ENCODE data around the gene ENTPD2. TPM values are rescaled to one million over a fixed set of nuclear protein-coding genes. Genes with fewer than 3 reads are reported as not detected.

The ENTPD2 gene
- total and polyA plus RNA-seq, 2 experiments from 2014 or later, result 1.8 to 1.9 TPM

- H3K4me2 ChIP-seq, result peak overlapping the region; percentile 38; the same call in 1 of the 2 replicates
- H3K27me3 ChIP-seq (ENCODE audit: insufficient read depth), result peaks cover 56% of the 10 kb centered on the region
- peak; percentile 9 for ATAC-seq
Observed at GRCh38 chr9:137048655-137049543, 5.0 kb downstream of the ENTPD2 start.

More at GRCh38 chr9:137048655-137049543, 5.0 kb downstream of the ENTPD2 start:
- Histone ChIP-seq H3K27ac (ENCODE audit: low read depth) (no peak overlapping the region), H3F3A (replicated peaks; ENCODE audit: low read depth) (0 out of 2 replicates have a peak, but pooled peaks cover 2% of the 10 kb centered on the region), H4K20me1 (replicated peaks; ENCODE audit: insufficient read depth) (no peaks in the 10 kb centered on the region; the same call in 1 of the 2 replicates), H3K4me1 (ENCODE audit: insufficient read depth) (peaks cover 7% of the 10 kb centered on the region; the same call in 1 of the 2 replicates), H3K4me3 (peak overlapping the region; percentile 26; the same call in 1 of the 2 replicates), H2AFZ (no peak overlapping the region), H3K9me2 (ENCODE audit: insufficient read depth) (no peaks in the 10 kb centered on the region), H3K79me2 (replicated peaks; ENCODE audit: insufficient read depth) (peaks cover 7% of the 10 kb centered on the region; the same call in 1 of the 2 replicates), H3K36me3 (ENCODE audit: insufficient read depth) (no peaks in the 10 kb centered on the region)
- Mint-ChIP-seq H3K4me3 (peak overlapping the region; percentile 16; the same call in 1 of the 3 replicates), H3K27me3 (ENCODE audit: insufficient read depth, low read depth, poor library complexity) (peaks cover 56% of the 10 kb centered on the region), H3K36me3 (ENCODE audit: low read depth) (no peaks in the 10 kb centered on the region), H3K9me3 (no peaks in the 10 kb centered on the region), H3K27ac (no peak overlapping the region), H3K4me1 (peaks cover 6% of the 10 kb centered on the region; the same call in 1 of the 3 replicates)
- peak; percentile 74 for DNase-seq (ENCODE audit: low spot score)
- TF ChIP-seq NANOG (IDR thresholded peaks at IDR 0.05; ENCODE audit: borderline replicate concordance), result no peak
- TF ChIP-seq STAT1 (IDR thresholded peaks at IDR 0.05; ENCODE audit: unreplicated experiment), result no peak
- TF ChIP-seq ZNF331 (CRISPR knock-in tag; IDR thresholded peaks at IDR 0.05; ENCODE audit: low read depth), result no peak
- TF ChIP-seq ZNF114 (CRISPR knock-in tag; IDR thresholded peaks at IDR 0.05), result no peak
- 0 out of 4 replicates have a peak, but pooled peaks of 1 of the 2 experiments have one; percentile 1 for TF ChIP-seq CTCF (conservative IDR thresholded peaks at IDR 0.05; ENCODE audit: low read depth in 2 of 2)
- no peak for TF ChIP-seq ETS1 (IDR thresholded peaks at IDR 0.05)
